Stimulated activated CD4-positive, alpha-beta T cell treated with anti-CD3 and anti-CD28 coated beads, Interleukin-1b, Interleukin-23, amount 100 ng/mL, for 1 hour (primary cell): ENCODE results near the gene TMEM127.
"Not testable (repeated sequence)": the region's sequence is repeated elsewhere in the genome, so short reads cannot be mapped to it uniquely, and the experiment has no call there.

Experiments
- DNase-seq, 2 donors: peaks; one replicate each; pipeline ENCODE4 v3.0.0-alpha.2; 2020; ENCODE audit warnings: low read depth in 2 of 2

Gene TMEM127

DNA sequence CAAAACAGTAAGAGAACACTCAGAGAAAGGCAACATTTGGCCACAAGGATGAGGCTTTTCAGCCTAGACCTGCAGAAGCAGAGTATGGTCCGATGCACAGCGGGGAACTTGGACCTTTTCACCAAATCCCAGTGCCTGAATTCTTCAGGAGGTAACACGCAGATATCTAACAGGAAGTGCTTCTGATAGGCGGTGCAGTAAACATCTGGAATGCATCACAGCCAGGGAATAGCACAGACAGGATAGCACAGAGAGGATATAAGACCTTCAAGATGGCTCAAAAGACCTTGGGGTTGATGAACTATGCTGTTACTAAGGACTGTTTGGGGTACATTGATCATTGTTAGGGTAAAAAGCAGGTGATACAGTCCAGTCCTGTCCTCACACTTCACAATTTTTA lies 1.7 kb downstream of the TMEM127 start:
- DNase-seq, result no peak

DNA sequence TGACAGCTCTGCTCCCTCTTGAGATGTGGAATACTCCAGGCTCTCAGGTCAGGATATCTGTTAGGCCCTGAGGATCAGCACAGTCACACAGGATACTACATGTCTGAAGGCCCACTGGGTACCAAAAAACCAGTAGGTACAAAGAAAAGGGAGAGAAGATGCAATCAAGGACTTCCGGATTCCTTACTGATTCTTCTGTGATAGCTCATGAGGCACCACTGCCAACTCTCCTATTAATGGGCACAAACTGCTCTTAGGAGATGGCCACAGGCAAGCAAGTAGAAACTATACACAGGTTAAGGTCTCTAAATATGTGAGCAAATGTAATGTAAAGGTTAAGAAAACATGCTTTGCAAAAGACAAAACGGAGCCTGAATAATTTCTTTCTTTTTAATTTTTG lies 3.5 kb downstream of the TMEM127 start:
- DNase-seq, result no peak

DNA sequence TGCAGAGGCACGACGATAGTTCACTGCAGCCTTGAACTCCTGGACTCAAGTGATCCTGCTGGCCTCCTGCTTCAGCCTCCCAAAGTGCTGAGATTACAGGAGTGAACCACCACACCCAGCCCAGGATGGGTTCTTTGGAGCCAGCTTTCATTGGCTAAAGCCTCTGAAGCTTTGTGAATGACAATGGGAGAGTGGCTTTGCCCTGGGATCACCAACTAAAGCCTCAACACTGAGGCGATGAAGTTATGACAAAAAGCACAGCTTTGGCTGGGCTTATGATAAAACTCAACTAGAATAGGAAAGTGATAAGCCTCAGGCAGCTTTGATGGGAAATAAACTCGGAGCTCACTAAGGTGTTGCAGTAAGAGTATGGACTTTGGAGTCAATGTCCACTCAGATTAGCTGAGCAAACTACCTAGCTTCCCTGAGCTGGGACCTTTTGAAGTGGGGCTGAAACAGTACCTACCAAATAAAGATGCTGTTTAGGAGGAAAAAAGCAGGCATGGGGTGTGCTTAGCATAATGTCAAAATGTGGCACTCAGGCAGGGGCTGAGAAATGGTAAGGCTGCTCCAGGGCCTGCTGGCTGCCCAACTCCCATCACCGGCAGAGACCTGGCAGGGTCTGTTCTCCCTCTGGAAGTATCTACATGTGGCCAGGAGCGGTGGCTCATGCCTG lies 4.3 kb downstream of the TMEM127 start:
- no peak for DNase-seq

DNA sequence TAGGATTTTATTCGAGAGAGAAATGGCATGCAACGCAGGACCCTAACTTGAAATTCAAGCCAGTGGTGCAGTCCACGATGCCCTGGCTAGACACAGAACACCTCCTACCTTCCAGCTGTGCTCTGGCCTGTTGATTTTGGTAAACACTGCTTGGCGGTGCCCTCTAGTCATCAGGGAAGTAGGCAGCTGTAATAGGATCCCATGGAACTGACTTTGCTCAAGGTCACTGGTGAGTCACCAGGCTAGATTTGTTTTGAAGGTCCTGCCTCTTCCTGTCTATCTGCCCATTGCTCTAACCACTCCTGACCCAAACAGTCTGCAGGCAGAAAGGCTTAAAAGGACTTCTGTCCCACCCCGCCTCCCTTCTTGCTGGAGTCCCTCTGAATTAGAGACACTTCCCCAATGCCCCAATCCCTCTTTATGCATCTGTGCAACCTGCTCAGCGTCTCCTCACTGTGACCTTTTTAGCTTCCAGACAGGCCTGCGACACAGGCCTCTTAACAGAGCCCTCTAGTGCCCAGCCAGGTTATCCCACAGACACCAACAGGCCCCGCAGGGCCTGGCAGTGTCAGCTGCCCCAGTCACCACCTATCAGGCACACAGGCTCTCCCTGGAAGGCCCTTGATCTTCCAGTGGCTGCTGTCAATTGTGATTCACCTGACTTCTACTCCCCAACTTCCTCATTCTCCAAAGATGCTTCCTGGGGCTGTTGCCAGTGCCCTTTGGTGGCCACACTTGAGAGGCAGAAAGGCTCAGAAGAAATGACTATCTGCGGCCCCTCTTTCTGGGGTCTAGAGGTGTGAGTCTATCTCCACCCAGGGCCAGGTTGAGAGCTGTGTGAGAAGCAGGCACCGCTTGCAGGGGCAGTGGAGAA lies 5.2 kb downstream of the TMEM127 start:
- DNase-seq, result no peak

DNA sequence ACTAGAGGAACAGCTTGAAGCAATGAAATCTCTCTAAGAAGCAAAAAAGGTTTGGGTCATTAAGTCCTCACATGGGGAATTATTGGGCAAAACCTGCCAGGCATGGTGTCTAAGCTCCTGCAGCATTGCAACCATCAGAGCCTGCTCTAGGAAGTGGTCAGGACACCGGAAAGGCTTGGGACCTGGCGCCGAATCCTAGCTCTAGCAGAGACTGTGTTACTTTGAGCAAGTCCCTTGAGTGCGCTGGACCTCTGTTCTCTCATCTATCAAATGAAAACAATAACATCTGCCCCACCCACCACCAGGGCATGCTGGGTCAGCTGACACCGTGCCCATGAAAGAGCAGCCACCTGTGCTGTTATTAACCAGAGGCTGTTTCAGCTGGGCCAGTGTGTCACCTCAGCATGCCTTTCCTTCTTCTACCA lies 6.3 kb downstream of the TMEM127 start:
- no peak for DNase-seq

DNA sequence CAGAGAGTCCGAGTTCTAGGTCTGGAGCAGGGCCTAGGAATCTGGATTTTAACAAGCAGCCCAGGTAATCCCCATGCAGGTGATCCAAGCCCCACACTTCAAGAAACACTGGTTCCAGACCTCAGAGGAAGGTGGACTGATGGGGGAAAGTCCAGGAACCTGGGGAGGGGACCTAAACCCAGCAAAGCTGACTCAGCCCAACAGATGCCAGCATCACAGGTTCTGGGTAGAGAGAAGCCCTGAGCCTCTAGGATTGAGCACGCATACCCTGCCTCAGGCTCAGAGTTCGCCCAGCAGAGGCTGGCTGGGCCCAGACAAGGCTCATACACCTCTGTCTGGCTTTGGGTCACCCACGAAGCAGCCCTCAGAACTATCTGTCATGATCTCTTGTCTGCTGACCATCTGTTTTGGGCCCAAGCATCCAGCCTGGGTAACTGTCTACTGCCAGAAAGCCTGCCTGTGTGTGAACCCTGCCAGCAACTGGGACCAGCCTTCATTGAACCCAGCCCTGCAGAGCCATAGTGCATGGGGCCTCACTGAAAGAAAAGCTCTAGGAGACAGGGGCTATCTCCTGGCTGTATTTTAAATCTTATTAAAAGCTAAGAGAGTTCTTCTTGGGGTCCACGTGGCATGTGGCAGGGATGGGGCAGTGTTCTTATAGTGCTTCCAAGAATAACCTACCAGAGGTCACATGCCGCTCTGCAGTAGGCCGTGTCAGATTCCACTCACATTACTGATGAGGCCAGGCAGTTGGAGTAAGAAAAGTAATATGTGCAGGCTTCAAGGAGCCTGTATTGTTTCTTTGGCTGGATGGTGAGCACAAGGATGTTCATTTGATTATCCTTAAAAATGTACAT lies 7.4 kb downstream of the TMEM127 start:
- DNase-seq, result no peak

DNA sequence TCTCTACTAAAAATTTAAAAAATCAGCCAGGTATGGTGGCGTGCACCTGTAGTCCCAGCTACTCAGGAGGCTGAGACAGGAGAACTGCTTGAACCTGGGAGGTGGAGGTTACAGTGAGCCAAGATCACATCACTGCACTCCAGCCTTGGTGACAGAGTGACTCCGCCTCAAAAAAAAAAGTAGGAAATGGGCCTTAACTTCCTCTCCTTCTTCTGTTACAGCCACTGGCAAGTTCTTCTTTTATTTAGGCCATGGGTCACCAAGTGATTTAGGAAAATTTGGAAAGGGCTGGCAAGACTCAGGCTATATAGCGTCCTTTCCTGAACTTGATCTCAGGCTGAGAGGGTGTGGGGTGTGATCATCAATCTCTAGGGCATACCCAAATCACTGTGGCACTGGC lies 8.1 kb downstream of the TMEM127 start:
- DNase-seq, result not testable (repeated sequence)

DNA sequence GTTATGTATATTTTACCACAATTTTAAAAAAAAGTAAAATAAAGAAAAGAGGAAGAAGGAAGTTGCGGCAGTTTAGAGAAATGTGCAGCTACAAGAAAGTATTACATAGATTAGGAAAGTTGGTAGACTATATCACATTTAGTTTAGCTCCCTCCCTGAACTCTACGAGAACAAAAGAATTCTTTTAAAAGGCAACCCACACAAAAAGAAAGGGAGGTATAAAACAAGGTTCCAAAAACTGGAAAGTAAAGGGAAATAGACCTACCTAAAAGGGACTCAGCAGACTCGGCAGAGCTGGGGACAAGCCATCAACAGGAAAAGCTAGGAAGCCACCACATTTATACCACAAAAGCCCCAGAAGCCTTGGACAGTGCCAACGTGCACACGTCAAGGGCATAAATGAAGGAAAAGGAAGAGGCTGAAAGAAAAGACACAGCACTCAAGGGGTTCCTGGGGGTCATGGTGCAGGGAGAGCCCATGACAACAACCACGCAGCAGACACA lies 9.1 kb downstream of the TMEM127 start:
- DNase-seq, result no peak

DNA sequence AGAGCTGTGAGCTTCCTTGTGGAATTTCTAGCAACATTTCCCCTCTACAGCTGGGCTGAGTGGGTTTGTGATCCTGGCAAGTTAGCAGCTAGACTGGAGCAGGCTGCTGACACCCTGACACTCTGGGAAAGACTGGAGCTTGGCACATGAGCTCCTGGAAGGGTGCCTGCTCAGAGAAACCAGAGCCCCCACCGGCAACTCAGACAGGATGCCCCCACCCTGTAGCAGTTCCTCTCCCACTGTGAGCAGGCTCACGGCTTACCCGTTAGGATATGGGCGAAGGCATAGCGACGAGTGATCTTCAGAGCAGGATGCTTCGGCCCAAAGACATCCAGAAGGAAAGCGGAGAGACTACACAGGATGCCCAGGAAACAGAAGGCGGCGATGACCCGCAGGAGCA lies 11.2 kb downstream of the TMEM127 start:
- no peak for DNase-seq

DNA sequence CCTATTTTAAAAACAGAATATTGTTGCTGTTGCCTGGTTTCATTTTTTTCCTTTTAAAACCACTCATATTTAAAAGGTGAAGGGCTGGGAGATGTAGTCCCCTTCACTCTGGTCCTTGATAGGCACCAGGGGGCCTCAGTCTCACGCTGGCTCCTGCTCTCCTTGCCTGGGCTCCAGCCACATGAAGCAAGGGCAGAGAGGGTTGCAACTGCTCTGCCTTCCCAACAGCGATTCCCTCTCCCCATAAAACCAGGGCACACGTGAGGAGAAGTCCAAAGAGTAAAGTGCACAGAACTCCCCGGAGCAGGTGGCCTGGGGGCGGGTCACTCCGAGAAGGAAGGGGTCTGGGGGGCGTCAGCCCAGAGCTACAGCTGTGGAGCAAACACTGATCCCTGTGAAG lies 12.8 kb downstream of the TMEM127 start:
- DNase-seq, result no peak

DNA sequence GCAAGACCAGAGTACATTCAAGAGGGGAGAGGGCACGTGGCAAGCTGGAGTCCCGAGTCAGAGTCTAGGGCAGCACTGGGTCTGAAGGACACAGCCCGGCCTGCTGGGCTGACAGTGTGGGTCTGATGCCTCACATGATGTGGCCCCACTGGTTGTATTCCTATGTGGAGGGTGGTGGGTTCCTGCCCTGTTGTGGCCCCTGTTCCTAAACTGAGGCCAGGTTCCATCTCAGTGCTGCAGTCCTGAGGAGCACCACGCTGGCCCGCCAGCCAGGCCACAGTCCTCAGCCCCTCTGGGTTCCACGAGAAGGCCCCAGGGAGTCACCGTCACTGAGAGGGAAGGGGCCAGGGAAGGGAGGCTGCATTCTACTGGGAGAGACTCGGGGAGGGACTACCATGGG lies 13.3 kb downstream of the TMEM127 start:
- DNase-seq, result no peak

DNA sequence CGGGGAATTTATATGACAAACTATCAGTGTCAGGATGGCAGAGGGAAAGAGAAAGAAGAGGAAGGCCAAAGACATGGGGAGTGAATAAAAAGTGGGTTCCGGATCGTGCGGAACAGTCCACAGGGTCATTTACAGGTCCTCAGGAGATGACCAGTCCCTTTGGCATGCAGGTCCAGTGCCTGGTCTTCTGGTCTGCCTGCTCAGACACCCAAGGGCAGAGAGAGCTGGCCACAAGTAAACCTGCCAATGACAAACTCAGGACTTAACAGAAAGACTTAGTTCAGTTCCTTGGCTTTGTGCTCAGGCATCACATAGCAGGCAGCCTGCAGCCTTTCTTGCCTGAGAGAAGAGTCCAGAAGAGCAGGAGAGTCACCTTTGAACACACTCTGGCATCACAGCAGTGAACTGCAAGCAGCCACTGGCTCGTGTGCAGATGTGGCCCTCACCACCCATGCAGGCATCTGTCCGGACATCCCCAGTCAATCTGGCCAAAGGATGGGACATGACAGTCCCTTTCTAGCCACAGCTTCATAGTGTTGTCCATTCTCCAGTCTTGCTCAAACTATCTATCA lies 14.0 kb downstream of the TMEM127 start:
- no peak for DNase-seq

DNA sequence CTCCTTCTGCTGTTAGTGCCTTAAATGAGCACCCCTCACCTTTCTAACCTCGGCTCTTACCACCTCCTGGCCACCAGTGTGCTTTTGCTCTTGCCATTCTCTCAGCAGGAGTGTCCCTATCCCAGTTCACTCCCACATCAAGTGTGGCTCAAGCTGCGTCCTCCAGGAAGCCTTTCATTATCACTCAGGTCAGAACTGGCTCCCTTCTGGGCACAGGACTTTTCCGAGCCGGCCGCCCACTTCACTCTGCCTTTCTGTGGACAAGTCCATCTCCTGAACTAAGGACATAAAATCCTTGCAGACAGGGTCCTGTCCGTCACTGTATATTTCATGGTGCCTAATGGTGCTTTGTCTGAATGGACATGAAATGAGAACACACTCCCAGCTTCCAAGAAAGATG lies 15.6 kb downstream of the TMEM127 start:
- no peak for DNase-seq

DNA sequence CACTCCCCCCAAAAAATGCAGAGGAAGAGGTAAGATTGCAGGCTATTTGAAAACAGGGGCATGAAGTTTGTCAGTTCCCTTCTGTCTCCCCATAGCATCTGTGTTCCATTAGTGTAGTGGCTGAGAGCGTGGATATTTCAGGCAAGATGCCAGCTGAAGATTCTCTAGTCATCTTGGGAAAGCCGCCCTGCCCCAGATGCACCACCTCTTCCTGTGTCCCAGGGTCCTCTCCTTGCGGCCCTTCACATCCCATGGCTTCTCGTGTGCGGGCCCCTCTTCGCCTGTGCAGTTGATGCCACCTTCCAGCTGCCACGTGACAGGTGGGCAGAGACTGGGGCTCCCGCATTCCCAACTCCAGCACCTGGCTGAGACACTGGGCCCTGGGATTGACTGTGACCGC lies 16.1 kb downstream of the TMEM127 start:
- DNase-seq, result no peak

DNA sequence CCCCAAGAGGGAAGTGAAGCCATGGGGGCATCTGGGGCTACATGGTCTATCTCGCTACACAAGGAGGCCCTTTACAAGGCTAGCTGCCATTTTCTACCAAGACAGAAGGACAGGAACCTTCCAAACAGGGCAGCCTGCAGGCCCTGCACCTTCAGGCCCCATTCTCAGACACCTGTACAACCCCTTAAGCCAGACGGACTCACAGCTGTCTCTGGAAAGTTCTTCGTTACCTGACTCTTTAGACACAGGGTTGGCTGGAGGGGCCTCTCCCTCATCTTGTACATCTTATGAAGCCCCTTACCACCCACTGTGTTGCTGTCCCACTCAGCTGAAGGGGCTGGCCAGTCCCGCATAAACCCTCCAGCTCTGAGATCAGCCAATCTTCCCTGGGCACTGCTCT lies 17.2 kb downstream of the TMEM127 start:
- no peak for DNase-seq

DNA sequence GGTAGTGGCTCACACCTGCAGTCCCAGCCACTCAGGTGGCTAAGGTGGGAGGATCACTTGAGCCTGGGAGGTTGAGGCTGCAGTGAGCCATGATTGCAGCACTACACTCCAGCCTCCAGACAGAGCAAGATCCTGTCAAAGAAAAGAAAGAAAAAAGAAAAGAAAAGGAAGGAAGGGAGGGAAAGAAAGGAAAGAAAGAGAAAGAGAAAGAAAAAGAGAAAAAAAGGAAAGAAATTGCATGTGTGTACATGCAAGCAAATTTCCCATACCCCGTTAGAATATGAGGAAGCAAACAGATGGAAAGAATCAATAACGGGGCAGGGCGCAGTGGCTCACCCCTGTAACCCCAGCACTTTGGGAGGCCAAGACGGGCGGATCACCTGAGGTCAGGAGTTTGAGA lies 17.9 kb downstream of the TMEM127 start:
- no peak for DNase-seq

DNA sequence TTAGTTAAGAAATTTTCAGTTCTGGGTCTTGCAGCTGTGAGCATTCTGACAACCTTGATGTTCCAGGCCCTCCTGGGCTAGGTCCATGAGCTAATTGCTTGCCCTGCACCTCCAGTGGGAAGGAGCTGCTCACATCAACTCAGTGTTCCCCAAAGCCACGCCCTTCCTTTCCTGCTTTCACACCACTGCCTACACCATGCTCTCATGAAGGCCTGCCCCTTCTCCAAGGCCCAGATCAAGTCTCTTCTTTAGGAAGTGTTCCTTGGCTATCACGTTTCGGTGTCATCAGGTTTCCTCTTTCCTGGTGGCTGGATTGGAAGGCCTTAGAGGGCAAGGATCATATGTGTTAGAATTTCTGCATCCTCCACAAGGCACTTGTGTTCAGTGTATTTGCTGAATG lies 18.8 kb downstream of the TMEM127 start:
- no peak for DNase-seq

DNA sequence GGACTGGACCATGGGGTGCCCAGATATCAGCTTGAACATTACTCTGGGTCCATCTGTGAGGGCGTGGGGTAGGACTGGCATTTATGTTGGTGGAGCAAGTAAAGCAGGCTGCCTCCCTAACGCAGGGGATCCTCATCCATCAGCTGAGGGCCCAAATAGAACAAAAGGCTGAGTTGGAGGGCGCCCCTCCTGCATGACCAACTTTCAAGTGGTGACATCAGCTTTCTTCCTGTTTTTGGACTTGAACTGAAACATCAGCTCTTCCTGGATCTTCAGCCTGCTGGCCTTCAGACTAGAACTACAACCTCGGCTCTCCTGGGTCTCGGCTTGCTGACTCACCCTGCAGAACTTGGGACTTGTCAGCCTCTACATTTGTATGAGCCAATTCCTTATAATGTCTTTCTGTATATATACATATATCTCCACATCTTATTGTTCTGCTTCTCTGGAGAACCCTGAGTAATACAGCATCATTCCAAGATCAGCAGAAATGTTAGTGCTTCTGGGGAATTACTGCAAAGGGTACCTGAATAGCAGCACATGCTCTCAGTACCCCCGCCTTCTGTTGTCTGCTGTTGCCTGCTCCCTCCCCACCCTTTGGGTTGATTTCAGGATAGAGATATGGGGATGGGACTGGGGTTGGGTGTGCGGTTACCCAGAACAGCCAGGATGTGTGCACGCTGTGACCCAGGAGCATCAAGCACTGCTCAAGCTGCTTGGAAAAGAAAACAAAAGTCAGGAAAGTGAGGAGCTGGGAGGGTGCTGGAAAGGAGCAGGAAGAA lies 20.0 kb downstream of the TMEM127 start:
- no peak for DNase-seq

DNA sequence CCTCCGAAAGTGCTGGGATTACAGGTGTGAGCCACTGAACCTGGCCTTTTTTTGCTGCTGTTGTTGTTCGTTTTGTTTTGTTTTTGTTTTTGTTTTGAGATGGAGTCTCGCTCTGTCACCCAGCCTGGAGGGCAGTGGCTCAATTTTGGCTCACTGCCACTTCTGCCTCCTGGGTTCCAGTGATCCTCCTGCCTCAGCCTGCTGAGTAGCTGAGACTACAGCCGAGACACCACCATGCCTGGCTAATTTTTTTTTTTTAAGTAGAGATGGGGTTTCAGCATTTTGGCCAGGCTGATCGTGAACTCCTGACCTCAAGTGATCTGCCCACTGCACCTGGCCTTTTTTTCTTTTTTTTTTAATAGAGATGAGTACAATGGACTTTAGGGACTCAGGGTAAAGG lies 22.0 kb downstream of the TMEM127 start:
- DNase-seq, result no peak

DNA sequence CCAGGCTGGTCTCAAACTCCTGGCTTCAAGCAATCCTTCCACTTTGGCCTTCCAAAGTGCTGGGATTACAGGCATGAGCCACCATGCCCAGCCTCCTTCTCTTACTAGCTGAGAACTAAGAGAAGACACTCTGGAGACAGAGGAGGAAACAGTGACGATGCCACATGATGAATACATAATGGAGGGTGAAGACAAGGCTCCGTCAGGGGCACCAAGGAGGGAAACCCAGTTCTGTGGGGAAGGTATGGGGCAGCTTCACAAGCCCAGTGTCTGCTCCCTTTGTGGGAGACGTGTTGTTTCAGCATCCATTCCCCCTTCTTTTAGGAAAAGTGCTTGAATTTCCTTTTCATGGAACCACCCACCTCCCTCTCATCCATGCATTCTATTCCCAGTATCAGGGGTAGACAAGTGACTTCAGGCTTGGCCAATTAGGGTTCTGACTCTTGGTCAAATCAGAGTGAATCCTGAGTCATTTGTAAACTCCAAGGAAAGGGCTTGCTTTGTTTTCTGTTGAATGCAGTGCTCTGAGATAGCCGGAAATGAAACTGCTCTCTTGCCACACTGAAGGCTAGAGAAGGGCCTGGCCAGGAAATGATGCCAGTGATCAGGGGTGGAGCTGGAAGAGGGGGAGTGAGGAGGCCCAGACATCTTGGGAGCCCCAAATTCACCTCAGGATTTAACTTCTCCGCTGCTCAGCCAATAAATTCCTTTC lies 23.7 kb downstream of the TMEM127 start:
- DNase-seq, result no peak
